ENCODE results near the gene ACTR1A.

ACTR1A gene

DNA sequence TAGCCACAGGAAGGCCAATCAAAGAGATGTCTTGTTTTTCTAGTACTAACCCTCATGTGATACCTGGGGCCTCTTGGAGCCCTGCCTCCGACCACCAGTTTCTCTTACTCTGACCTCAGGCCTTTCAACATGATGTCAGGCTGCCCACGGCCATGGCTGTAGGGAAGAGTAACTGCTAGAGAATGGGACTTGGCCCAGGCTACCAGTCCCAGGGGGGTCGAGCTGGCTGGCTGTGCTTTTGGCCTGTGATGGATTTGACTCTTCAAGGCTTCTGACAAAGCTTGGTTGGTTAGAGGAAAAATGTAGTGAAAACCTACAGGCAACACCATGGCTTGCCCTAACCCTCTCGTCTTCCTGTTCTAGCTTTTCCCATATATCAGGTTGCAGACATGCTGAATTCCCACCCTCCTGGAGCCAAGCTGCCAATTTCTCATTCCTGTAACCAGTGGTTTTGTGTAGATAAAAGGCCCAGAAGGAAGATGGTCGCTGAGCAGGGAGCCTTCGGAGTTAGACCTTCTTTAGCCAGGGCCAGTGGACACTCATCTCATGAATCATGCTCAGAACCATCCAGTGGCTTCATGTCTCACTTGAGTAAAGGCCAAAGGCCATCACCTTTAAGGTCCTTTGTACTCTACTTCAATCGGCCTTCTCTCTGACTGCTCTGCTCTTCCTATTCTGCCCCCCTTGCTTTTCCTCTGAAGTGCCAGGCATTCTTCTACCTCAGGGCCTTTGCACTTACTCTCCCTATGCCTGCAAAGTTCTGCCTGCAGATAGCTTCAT is 20.9 kb upstream of the ACTR1A start:
- H2AFZ ChIP-seq (ENCODE audit: low read length) = no peak overlapping the region
- H3K4me1 ChIP-seq (ENCODE audit: low read length) = no peaks in the 10 kb centered on the region
- H3F3A ChIP-seq (ENCODE audit: insufficient read depth, low read length) = no peaks in the 10 kb centered on the region
- no peak overlapping the region for H3K9ac ChIP-seq (ENCODE audit: low read length)
- H3K27me3 ChIP-seq (replicated peaks; ENCODE audit: insufficient read depth, low read length) = no peaks in the 10 kb centered on the region
- DNase-seq = no peak
- 0 out of 2 replicates have a peak, but pooled peaks cover 3% of the 10 kb centered on the region for H3K79me2 ChIP-seq (ENCODE audit: low read length)
- no peaks in the 10 kb centered on the region for H3K36me3 ChIP-seq (replicated peaks; ENCODE audit: insufficient read depth, low read length)
- TF ChIP-seq, protein P1, sequence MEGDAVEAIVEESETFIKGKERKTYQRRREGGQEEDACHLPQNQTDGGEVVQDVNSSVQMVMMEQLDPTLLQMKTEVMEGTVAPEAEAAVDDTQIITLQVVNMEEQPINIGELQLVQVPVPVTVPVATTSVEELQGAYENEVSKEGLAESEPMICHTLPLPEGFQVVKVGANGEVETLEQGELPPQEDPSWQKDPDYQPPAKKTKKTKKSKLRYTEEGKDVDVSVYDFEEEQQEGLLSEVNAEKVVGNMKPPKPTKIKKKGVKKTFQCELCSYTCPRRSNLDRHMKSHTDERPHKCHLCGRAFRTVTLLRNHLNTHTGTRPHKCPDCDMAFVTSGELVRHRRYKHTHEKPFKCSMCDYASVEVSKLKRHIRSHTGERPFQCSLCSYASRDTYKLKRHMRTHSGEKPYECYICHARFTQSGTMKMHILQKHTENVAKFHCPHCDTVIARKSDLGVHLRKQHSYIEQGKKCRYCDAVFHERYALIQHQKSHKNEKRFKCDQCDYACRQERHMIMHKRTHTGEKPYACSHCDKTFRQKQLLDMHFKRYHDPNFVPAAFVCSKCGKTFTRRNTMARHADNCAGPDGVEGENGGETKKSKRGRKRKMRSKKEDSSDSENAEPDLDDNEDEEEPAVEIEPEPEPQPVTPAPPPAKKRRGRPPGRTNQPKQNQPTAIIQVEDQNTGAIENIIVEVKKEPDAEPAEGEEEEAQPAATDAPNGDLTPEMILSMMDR (IDR thresholded peaks at IDR 0.05; ENCODE audit: low read length) = no peak
- no peak for TF ChIP-seq EZH2phosphoT487 (IDR thresholded peaks at IDR 0.05; ENCODE audit: low read length)
- no peak for TF ChIP-seq EZH2 (optimal IDR thresholded peaks at IDR 0.05; ENCODE audit: low read depth, low read length)
- H3K4me2 ChIP-seq (ENCODE audit: low read depth, low read length) = no peak overlapping the region
- H3K9me2 ChIP-seq (replicated peaks; ENCODE audit: insufficient read depth, low read length) = no peaks in the 10 kb centered on the region
- H3K9me3 ChIP-seq (replicated peaks; ENCODE audit: insufficient read depth, low read length) = no peaks in the 10 kb centered on the region
- H3K4me3 ChIP-seq (ENCODE audit: low read length) = no peak overlapping the region
- H3K27ac ChIP-seq (ENCODE audit: low read length) = no peak overlapping the region
- no peaks in the 10 kb centered on the region for H4K20me1 ChIP-seq (ENCODE audit: insufficient read depth, low read length)

DNA sequence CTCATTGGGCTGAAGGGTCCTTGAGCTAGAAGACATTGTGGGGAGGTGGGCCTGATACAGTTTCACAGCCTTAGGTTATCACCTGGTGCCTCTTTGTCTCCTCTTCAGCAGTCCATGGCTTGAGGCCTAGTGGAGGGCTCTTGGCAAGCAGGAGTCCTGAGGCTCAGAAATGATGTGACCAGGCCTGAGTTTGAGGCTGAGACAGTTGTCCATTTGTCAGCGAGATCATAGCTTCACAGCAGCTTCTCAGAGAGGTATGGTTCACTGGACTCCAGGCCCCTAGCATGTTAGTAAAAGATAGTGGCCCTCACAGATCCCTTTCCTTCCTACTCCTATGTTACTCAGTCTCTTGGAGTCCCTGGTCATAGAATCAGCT is 20.4 kb upstream of the ACTR1A start:
- Histone ChIP-seq H3K4me1 (ENCODE audit: low read length) (no peaks in the 10 kb centered on the region), H3K4me2 (ENCODE audit: low read depth, low read length) (no peak overlapping the region), H3K79me2 (ENCODE audit: low read length) (0 out of 2 replicates have a peak, but pooled peaks cover 3% of the 10 kb centered on the region), H3K27me3 (replicated peaks; ENCODE audit: insufficient read depth, low read length) (no peaks in the 10 kb centered on the region), H3K9me2 (replicated peaks; ENCODE audit: insufficient read depth, low read length) (no peaks in the 10 kb centered on the region), H3K36me3 (replicated peaks; ENCODE audit: insufficient read depth, low read length) (no peaks in the 10 kb centered on the region; the same call in 1 of the 2 replicates), H3K27ac (ENCODE audit: low read length) (no peak overlapping the region), H3F3A (ENCODE audit: insufficient read depth, low read length) (no peaks in the 10 kb centered on the region), H2AFZ (ENCODE audit: low read length) (no peak overlapping the region), H3K4me3 (ENCODE audit: low read length) (no peak overlapping the region), H3K9ac (ENCODE audit: low read length) (no peak overlapping the region), H3K9me3 (replicated peaks; ENCODE audit: insufficient read depth, low read length) (no peaks in the 10 kb centered on the region), H4K20me1 (ENCODE audit: insufficient read depth, low read length) (no peaks in the 10 kb centered on the region)
- DNase-seq = no peak
- no peak for TF ChIP-seq EZH2phosphoT487 (IDR thresholded peaks at IDR 0.05; ENCODE audit: low read length)
- TF ChIP-seq, protein P1 (IDR thresholded peaks at IDR 0.05; ENCODE audit: low read length) = no peak
- TF ChIP-seq EZH2 (optimal IDR thresholded peaks at IDR 0.05; ENCODE audit: low read depth, low read length) = no peak

- no peak for DNase-seq
- H3K9me3 ChIP-seq (replicated peaks; ENCODE audit: insufficient read depth, low read length) = no peaks in the 10 kb centered on the region
- H3K79me2 ChIP-seq (ENCODE audit: low read length) = 0 out of 2 replicates have a peak, but pooled peaks cover 3% of the 10 kb centered on the region
- H3K27me3 ChIP-seq (replicated peaks; ENCODE audit: insufficient read depth, low read length) = no peaks in the 10 kb centered on the region
- H4K20me1 ChIP-seq (ENCODE audit: insufficient read depth, low read length) = no peaks in the 10 kb centered on the region
- no peak overlapping the region for H3K4me2 ChIP-seq (ENCODE audit: low read depth, low read length)
- H3K9ac ChIP-seq (ENCODE audit: low read length) = no peak overlapping the region
- H3F3A ChIP-seq (ENCODE audit: insufficient read depth, low read length) = no peaks in the 10 kb centered on the region
- H3K27ac ChIP-seq (ENCODE audit: low read length) = no peak overlapping the region
- H3K36me3 ChIP-seq (replicated peaks; ENCODE audit: insufficient read depth, low read length) = no peaks in the 10 kb centered on the region; the same call in 1 of the 2 replicates
- TF ChIP-seq EZH2 (optimal IDR thresholded peaks at IDR 0.05; ENCODE audit: low read depth, low read length) (no peak), EZH2phosphoT487 (IDR thresholded peaks at IDR 0.05; ENCODE audit: low read length) (no peak)
- TF ChIP-seq, protein P1 (IDR thresholded peaks at IDR 0.05; ENCODE audit: low read length) = no peak
- H3K4me3 ChIP-seq (ENCODE audit: low read length) = no peak overlapping the region
- H2AFZ ChIP-seq (ENCODE audit: low read length) = no peak overlapping the region
- H3K9me2 ChIP-seq (replicated peaks; ENCODE audit: insufficient read depth, low read length) = no peaks in the 10 kb centered on the region
- H3K4me1 ChIP-seq (ENCODE audit: low read length) = no peaks in the 10 kb centered on the region
Measured at GRCh38 chr10:102519246-102519825, 16.8 kb upstream of the ACTR1A start.

All from MM.1S (cell line).